A673 (cell line): ENCODE results near the gene PHF3.

ENCODE experiments used
- EZH2 ChIP-seq: fragments of 200-600 bp; sonication (generic); IDR thresholded peaks from 2 replicates; pipeline ENCODE4 v1.6.1; 2017; ENCODE audit warnings: borderline replicate concordance, low read depth, mild to moderate bottlenecking, mixed read lengths, antibody characterized with exemption, low read length; ENCODE audit not compliant: poor library complexity, severe bottlenecking
- TF ChIP-seq, protein P1 (sequence below): fragments of 300-800, 200-600 bp; sonication (generic); conservative IDR thresholded peaks from 2 replicates; pipeline ENCODE4 v1.5.1; 2017; ENCODE audit warnings: low read depth, mild to moderate bottlenecking, antibody characterized with exemption, low read length, moderate library complexity, mixed read lengths

DNA sequence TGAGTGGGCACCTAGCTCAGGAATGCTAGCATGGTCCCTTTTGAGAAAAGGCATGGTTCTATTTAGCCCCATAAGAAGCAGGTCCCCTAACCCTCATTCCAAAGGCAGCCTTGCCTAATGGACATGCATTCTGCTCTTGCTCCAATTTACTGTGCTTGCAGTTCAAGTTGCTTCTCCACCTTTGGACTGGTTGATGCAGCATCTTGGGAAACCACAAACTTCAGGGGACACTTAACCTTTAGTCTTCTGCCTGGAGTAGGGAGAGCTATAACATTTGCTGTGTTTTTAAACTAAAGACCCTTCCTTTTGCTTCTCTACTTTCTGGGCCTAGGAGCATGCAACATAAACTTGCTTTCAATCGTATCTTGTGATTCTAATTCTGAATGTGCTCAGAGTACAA lies 5.1 kb upstream of the PHF3 start:
- TF ChIP-seq, protein P1, sequence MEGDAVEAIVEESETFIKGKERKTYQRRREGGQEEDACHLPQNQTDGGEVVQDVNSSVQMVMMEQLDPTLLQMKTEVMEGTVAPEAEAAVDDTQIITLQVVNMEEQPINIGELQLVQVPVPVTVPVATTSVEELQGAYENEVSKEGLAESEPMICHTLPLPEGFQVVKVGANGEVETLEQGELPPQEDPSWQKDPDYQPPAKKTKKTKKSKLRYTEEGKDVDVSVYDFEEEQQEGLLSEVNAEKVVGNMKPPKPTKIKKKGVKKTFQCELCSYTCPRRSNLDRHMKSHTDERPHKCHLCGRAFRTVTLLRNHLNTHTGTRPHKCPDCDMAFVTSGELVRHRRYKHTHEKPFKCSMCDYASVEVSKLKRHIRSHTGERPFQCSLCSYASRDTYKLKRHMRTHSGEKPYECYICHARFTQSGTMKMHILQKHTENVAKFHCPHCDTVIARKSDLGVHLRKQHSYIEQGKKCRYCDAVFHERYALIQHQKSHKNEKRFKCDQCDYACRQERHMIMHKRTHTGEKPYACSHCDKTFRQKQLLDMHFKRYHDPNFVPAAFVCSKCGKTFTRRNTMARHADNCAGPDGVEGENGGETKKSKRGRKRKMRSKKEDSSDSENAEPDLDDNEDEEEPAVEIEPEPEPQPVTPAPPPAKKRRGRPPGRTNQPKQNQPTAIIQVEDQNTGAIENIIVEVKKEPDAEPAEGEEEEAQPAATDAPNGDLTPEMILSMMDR, result no peak
- no peak for TF ChIP-seq EZH2
